ENCODE measurements around the gene PRDM15. TPM values are rescaled to one million over a fixed set of nuclear protein-coding genes. Genes with fewer than 3 reads are reported as not detected.

Gene PRDM15
- total RNA-seq, 1 experiment from 2014 or later, result 10.4 TPM

DNA sequence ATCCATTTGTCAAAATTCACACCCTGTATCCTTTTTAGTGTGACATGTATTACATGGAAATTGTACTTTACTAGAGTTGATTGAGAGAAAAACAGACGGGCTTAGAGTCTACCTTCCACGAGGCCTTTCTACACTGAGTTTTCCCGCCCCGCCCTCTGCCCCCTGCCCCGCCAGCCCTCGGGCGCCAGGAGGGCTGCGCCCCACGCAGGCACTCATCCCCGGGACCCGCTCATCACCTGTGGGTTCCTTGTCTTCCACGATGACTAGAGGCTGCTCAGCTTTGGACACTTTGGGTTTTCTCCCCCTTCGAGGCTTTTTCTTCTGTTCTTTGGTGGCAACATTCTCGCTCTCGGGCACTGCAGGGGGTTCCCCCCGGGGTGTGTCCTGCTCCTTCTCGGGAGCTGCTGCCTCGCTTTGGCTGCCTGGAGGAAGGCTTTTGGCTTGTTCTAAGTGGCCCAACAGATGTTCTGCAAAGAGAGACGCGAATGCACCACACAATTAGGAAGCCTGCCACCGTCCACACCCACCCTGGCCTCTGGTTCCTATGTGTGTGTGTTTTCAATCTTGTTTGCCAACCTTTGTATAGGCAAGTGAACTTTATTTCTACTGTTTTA is 39.6 kb downstream of the PRDM15 start:
- Mint-ChIP-seq H3K27me3 (ENCODE audit: unreplicated experiment) (no peaks in the 10 kb centered on the region), H3K36me3 (ENCODE audit: insufficient read depth, unreplicated experiment) (peaks cover 4% of the 10 kb centered on the region), H3K27ac (ENCODE audit: unreplicated experiment) (no peak overlapping the region), H3K4me3 (ENCODE audit: low read depth, unreplicated experiment) (no peak overlapping the region), H3K4me1 (ENCODE audit: low read depth, unreplicated experiment) (no peaks in the 10 kb centered on the region), H3K9me3 (ENCODE audit: low read depth, unreplicated experiment) (peaks cover 5% of the 10 kb centered on the region)
- CTCF ChIA-PET, result no interaction called here
- intact Hi-C loops (cut with micrococcal nuclease; ENCODE audit: unreplicated experiment), result no loop called here
- DNase-seq, result no peak
- TF ChIP-seq, protein P1, sequence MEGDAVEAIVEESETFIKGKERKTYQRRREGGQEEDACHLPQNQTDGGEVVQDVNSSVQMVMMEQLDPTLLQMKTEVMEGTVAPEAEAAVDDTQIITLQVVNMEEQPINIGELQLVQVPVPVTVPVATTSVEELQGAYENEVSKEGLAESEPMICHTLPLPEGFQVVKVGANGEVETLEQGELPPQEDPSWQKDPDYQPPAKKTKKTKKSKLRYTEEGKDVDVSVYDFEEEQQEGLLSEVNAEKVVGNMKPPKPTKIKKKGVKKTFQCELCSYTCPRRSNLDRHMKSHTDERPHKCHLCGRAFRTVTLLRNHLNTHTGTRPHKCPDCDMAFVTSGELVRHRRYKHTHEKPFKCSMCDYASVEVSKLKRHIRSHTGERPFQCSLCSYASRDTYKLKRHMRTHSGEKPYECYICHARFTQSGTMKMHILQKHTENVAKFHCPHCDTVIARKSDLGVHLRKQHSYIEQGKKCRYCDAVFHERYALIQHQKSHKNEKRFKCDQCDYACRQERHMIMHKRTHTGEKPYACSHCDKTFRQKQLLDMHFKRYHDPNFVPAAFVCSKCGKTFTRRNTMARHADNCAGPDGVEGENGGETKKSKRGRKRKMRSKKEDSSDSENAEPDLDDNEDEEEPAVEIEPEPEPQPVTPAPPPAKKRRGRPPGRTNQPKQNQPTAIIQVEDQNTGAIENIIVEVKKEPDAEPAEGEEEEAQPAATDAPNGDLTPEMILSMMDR (IDR thresholded peaks at IDR 0.05; ENCODE audit: unreplicated experiment), result no peak
- BruUV-seq (replicated peaks), result no TSS peak

DNA sequence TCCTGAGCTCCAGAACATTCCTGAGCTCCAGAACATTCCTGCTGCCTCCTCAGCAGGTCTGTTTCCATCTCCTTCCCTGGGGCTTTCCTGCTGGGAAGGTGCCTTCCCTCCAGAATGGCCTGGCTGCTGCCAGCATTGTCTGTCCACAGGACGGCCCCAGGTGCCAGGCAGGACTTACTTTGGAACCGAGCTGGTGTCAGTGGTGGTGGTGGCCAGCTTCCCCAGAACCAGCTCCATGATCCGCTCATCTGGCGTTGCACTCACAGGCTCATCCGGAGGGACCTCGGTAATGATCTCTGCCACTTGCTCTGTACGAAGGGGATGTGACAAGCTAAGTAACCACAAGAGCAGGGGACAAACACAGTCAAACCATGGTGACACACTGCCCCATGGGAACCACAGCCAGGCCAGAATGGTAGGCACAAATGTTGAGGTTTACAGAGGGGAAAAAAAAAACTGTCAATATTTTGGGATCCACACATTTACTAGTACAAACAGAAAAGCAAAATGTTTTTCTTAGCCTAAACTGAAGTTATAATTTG is 41.3 kb downstream of the PRDM15 start:
- CTCF ChIA-PET, result no interaction called here
- Mint-ChIP-seq H3K9me3 (ENCODE audit: low read depth, unreplicated experiment) (peaks cover 5% of the 10 kb centered on the region), H3K27ac (ENCODE audit: unreplicated experiment) (no peak overlapping the region), H3K27me3 (ENCODE audit: unreplicated experiment) (no peaks in the 10 kb centered on the region), H3K4me1 (ENCODE audit: low read depth, unreplicated experiment) (no peaks in the 10 kb centered on the region), H3K4me3 (ENCODE audit: low read depth, unreplicated experiment) (no peak overlapping the region), H3K36me3 (ENCODE audit: insufficient read depth, unreplicated experiment) (no peaks in the 10 kb centered on the region)
- intact Hi-C loops (cut with micrococcal nuclease; ENCODE audit: unreplicated experiment), result no loop called here
- BruUV-seq (replicated peaks), result no TSS peak
- no peak for DNase-seq
- TF ChIP-seq, protein P1 (IDR thresholded peaks at IDR 0.05; ENCODE audit: unreplicated experiment), result no peak

DNA sequence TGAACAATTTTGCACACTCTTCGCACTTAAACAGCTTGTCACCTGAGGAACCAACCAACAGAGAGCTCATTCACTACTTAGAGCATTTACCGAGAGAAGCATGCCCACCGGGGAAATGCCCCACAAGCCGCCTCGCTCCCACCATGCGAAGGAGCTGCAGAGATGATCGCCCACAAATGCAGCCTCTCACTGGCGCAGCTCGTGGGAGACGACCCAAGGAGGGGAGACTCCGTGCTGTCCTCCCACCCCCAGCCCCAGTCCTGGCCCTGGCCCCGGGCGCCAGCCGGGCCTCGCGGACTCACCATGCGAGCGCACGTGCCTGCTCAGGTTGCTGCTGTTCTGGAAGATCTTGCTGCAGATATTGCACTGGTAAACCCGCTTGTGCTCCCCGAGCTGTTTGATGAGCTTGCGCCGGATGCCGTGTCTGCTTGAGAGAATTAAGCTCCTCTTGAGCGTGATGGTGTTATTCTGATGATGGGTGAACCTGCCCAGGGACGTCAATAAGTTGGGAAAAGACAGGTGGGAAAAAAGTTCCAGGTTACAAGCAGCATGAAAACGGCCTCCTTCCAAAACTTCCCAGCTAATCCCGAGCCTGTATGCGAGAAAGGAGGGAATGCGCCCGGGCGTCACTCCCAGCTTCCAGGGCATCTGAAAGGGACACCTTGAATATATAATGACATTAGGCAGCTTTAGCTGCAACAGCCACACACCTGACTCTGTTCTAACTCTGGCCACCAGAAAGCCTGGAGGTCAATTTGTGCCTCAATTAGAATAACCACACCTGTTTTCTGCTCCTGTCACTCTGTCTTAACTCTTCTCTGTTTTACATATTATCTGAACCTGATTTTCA is 42.8 kb downstream of the PRDM15 start:
- no peak overlapping the region for H3K27ac Mint-ChIP-seq (ENCODE audit: unreplicated experiment)
- no peaks in the 10 kb centered on the region for H3K4me1 Mint-ChIP-seq (ENCODE audit: low read depth, unreplicated experiment)
- H3K9me3 Mint-ChIP-seq (ENCODE audit: low read depth, unreplicated experiment), result peaks cover 5% of the 10 kb centered on the region
- TF ChIP-seq, protein P1 (IDR thresholded peaks at IDR 0.05; ENCODE audit: unreplicated experiment), result no peak
- no peak for DNase-seq
- no peaks in the 10 kb centered on the region for H3K36me3 Mint-ChIP-seq (ENCODE audit: insufficient read depth, unreplicated experiment)
- intact Hi-C loops (cut with micrococcal nuclease; ENCODE audit: unreplicated experiment), result no loop called here
- BruUV-seq (replicated peaks), result no TSS peak
- no peaks in the 10 kb centered on the region for H3K27me3 Mint-ChIP-seq (ENCODE audit: unreplicated experiment)
- CTCF ChIA-PET, result no interaction called here
- no peak overlapping the region for H3K4me3 Mint-ChIP-seq (ENCODE audit: low read depth, unreplicated experiment)

DNA sequence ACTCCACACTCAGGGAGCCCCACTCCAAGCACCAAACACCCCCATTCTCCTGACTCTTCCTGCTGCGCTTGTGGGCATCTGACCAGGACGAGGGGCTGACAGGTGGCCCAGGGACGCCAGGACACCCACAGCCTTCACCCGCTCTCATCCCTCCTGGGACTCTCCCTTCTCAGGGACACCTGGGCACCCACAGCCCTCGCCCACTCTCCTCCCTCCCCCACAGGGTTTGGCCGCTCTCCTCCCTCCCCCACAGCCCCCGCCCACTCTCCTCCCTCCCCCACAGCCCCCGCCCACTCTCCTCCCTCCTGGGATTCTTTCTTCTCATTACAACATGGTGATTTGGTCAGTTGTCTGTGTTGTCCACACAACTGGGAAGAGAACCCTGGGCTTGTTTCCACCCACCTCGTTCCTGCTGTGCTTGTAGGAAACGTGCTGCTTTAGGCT is 43.4 kb downstream of the PRDM15 start:
- TF ChIP-seq, protein P1 (IDR thresholded peaks at IDR 0.05; ENCODE audit: unreplicated experiment), result no peak
- CTCF ChIA-PET, result no interaction called here
- intact Hi-C loops (cut with micrococcal nuclease; ENCODE audit: unreplicated experiment), result no loop called here
- Mint-ChIP-seq H3K27me3 (ENCODE audit: unreplicated experiment) (no peaks in the 10 kb centered on the region), H3K27ac (ENCODE audit: unreplicated experiment) (no peak overlapping the region), H3K36me3 (ENCODE audit: insufficient read depth, unreplicated experiment) (no peaks in the 10 kb centered on the region), H3K4me3 (ENCODE audit: low read depth, unreplicated experiment) (no peak overlapping the region), H3K4me1 (ENCODE audit: low read depth, unreplicated experiment) (no peaks in the 10 kb centered on the region), H3K9me3 (ENCODE audit: low read depth, unreplicated experiment) (peaks cover 1% of the 10 kb centered on the region)
- DNase-seq, result no peak
- BruUV-seq (replicated peaks), result no TSS peak

Data from Calu3 (cell line).